K562 (cell line): ENCODE measurements around the gene LYPD6B. TPM values are rescaled to one million over a fixed set of nuclear protein-coding genes. Genes with fewer than 3 reads are reported as not detected.

Source experiments
- ATAC-seq: fragments of 200-7000 bp; cut with Tn5 transposase; 3 replicates; pipeline ENCODE4 v1.9.1; 2020; ENCODE audit warnings: moderate library complexity
- BruUV-seq: library from RNA; stranded (reverse); fragments of 400-500 nt; replicated peaks from 2 replicates; lab custom pipeline; 2021; lab: Mats Ljungman, UMichigan
- CTCF ChIA-PET: fragments of 300-600 bp; formaldehyde crosslinking; extraction: SDS; loops from one replicate; lab custom pipeline; 2021; ENCODE audit warnings: low intra/inter-chr PET ratio; lab: Yijun Ruan, JAX
- POLR2A ChIA-PET: fragments of 300-600, 350-650 bp; sonication (Branson Sonifier 250); formaldehyde crosslinking; extraction: SDS; loops from one replicate; lab custom pipeline; 2021; ENCODE audit warnings: antibody characterized with exemption, inconsistent platforms; lab: Yijun Ruan, JAX
- DNase-seq, 4 experiments: peaks; one replicate each; pipeline versions ENCODE4 v3.0.0 to v3.0.0-alpha.2; 2011 to 2018; ENCODE audit warnings: low spot score in 3 of 4, mixed read lengths in 3 of 4; ENCODE audit errors: extremely low read depth in 1 of 4
- FAIRE-seq: peaks from 2 replicates; lab custom pipeline; 2011; peaks lifted over from hg19 to GRCh38; lab: Jason Lieb, UNC
- H2AFZ ChIP-seq: 2 replicates; pipeline ENCODE4 v1.6.0; 2011; ENCODE audit warnings: low read depth, low read length, control low read depth, inconsistent platforms
- H3K27ac ChIP-seq: fragments of 200-600 bp; 3 replicates; pipeline ENCODE4 v1.8.0; 2011; ENCODE audit warnings: low read depth, mild to moderate bottlenecking, control low read depth, inconsistent platforms, low read length, moderate library complexity, mixed read lengths; ENCODE audit errors: extremely low read depth
- H3K27me3 ChIP-seq, 2 experiments: fragments of 300-600 bp in 1 of 2; 2 replicates in 1 of 2; 3 replicates in 1 of 2; pipeline versions ENCODE4 v1.6.0 to v1.8.0; 2011; ENCODE audit warnings: inconsistent platforms in 2 of 2, low read length in 2 of 2, mild to moderate bottlenecking in 1 of 2, mixed read lengths in 1 of 2, moderate library complexity in 1 of 2; ENCODE audit not compliant: control insufficient read depth in 2 of 2, insufficient read depth in 2 of 2
- H3K36me3 ChIP-seq: fragments of 300-600 bp; 3 replicates; pipeline ENCODE4 v1.8.0; 2011; ENCODE audit warnings: mild to moderate bottlenecking, low read length, inconsistent platforms; ENCODE audit not compliant: control insufficient read depth, insufficient read depth
- H3K4me1 ChIP-seq, 2 experiments: fragments of 200-600 bp in 1 of 2; replicated peaks in 1 of 2; 2 replicates in 1 of 2; 3 replicates in 1 of 2; pipeline versions ENCODE4 v1.5.1 to v1.8.0; 2011; ENCODE audit warnings: inconsistent platforms in 2 of 2, low read length in 2 of 2, mild to moderate bottlenecking in 1 of 2, mixed read lengths in 1 of 2, moderate library complexity in 1 of 2; ENCODE audit not compliant: control insufficient read depth in 2 of 2, insufficient read depth in 2 of 2
- H3K4me2 ChIP-seq: 2 replicates; pipeline ENCODE4 v1.6.1; 2011; ENCODE audit warnings: low read length, control low read depth, inconsistent platforms, mixed read lengths; ENCODE audit not compliant: insufficient read depth
- H3K4me3 ChIP-seq: fragments of 200-600 bp; sonication (generic), shearing (Covaris generic); 2 replicates; pipeline ENCODE4 v1.5.1; 2016; ENCODE audit warnings: control low read depth, inconsistent platforms
- H3K79me2 ChIP-seq: fragments of 200-600 bp; 3 replicates; pipeline ENCODE4 v1.8.0; 2011; ENCODE audit warnings: low read length, inconsistent platforms; ENCODE audit not compliant: control insufficient read depth, insufficient read depth
- H3K9ac ChIP-seq, 2 experiments: 2 replicates each; pipeline versions ENCODE4 v1.6.0 to v1.6.1; 2011; ENCODE audit warnings: low read depth in 2 of 2, low read length in 2 of 2, control low read depth in 1 of 2, inconsistent platforms in 1 of 2, mild to moderate bottlenecking in 1 of 2, mixed read lengths in 1 of 2; ENCODE audit not compliant: insufficient read depth in 1 of 2
- H3K9me1 ChIP-seq: one replicate; pipeline ENCODE4 v1.6.0; 2011; ENCODE audit warnings: inconsistent platforms, mild to moderate bottlenecking, low read length, moderate library complexity; ENCODE audit not compliant: control insufficient read depth, insufficient read depth
- H3K9me3 ChIP-seq: replicated peaks from 2 replicates; pipeline ENCODE4 v1.5.1; 2011; ENCODE audit warnings: low read depth, low read length, inconsistent platforms; ENCODE audit not compliant: control insufficient read depth, insufficient read depth
- H4K20me1 ChIP-seq: replicated peaks from 2 replicates; pipeline ENCODE4 v1.6.1; 2011; ENCODE audit warnings: low read length, inconsistent platforms, mixed read lengths; ENCODE audit not compliant: control insufficient read depth, insufficient read depth
- NCOA2 ChIP-seq, 2 experiments: fragments of 450-650 bp; IDR thresholded peaks; 2 replicates each; pipeline ENCODE4 v1.6.1; 2018; ENCODE audit warnings: mild to moderate bottlenecking in 2 of 2, moderate library complexity in 1 of 2; ENCODE audit not compliant: partially characterized antibody in 2 of 2
- SIX5 ChIP-seq, 2 experiments: IDR thresholded peaks; 2 replicates each; pipeline ENCODE4 v1.6.1; 2011; ENCODE audit warnings: low read length in 2 of 2, borderline replicate concordance in 1 of 2, low read depth in 1 of 2, mild to moderate bottlenecking in 1 of 2, moderate library complexity in 1 of 2; ENCODE audit not compliant: insufficient read depth in 1 of 2
- SRSF3 ChIP-seq: fragments of 200-400 bp; formaldehyde crosslinking; IDR thresholded peaks from 2 replicates; pipeline ENCODE4 v1.6.1; 2016; ENCODE audit warnings: mild to moderate bottlenecking, low read length, moderate library complexity; ENCODE audit not compliant: insufficient read depth
- U2AF1 ChIP-seq: fragments of 200-400 bp; formaldehyde crosslinking; optimal IDR thresholded peaks from 2 replicates; pipeline ENCODE3; 2017; ENCODE audit warnings: mild to moderate bottlenecking, low read depth, low read length, moderate library complexity
- ZBTB7A ChIP-seq: IDR thresholded peaks from 2 replicates; pipeline ENCODE4 v1.6.1; 2011; ENCODE audit warnings: low read depth, mild to moderate bottlenecking, low read length, moderate library complexity, borderline replicate concordance; ENCODE audit not compliant: control insufficient read depth
- ZNF253 ChIP-seq: fragments of 250-450 bp; sonication (Bioruptor Pico); conservative IDR thresholded peaks from 2 replicates; pipeline ENCODE4 v1.6.1; 2021; ENCODE audit warnings: mild to moderate bottlenecking
- ZNF444 ChIP-seq: fragments of 250-450 bp; sonication (Bioruptor Pico); IDR thresholded peaks from 2 replicates; pipeline ENCODE4 v1.4.0; 2020; ENCODE audit warnings: mild to moderate bottlenecking, moderate library complexity
- WGBS: fragments of 100-300 bp; shearing (Covaris generic); methylation state at CpG from one replicate; pipeline ENCODE4 v1.1.6; 2016; ENCODE audit warnings: low coverage, mixed read lengths; ENCODE audit not compliant: insufficient coverage; ENCODE audit errors: missing lambda C conversion rate; 5-methylcytosine and 5-hydroxymethylcytosine counted together
- in situ Hi-C: fragments of 300-500 bp; cut with MboI; formaldehyde crosslinking; loops from 4 replicates; pipeline ENCODE4 v1.15.0; 2018; ENCODE audit warnings: inconsistent platforms, mixed read lengths
- intact Hi-C: fragments of 100-400 bp; cut with micrococcal nuclease; formaldehyde crosslinking; loops from 2 replicates; pipeline ENCODE4 v1.14.2; 2022
- polyA plus RNA-seq, 8 experiments: library from polyadenylated mRNA; depleted of rRNA in 4 of 8; stranded (reverse) in 5 of 8; unstranded in 3 of 8; fragments of >200 nt; fragmentation: Nextera tagmentation in 2 of 8; fragmentation: Illumina TruSeq in 1 of 8; extraction: Ambion mirVana in 2 of 8; extraction: Trizol in 1 of 8; gene quantifications; 2 replicates each; pipeline versions ENCODE4 v1.2.1 to v1.2.3, GENCODE V29; 2011 to 2014; ENCODE audit warnings: inconsistent platforms in 1 of 8, missing spikeins in 1 of 8
- total RNA-seq, 7 experiments: library from RNA; depleted of rRNA in 6 of 7; stranded (reverse); fragments of >200 nt in 6 of 7; fragmentation: Illumina TruSeq in 2 of 7; extraction: Trizol in 2 of 7; gene quantifications; 2 replicates each; pipeline versions ENCODE4 v1.2.1 to v1.2.3, GENCODE V29; 2011 to 2021; ENCODE audit warnings: low replicate concordance in 1 of 7
- TF ChIP-seq, protein P1 (sequence below), 3 experiments: IDR thresholded peaks in 2 of 3; conservative IDR thresholded peaks in 1 of 3; 2 replicates each; pipeline ENCODE4 v1.5.1; 2011 to 2012; ENCODE audit warnings: low read length in 3 of 3, mild to moderate bottlenecking in 3 of 3, control low read depth in 2 of 3, improper control_type of control experiment in 1 of 3, inconsistent platforms in 1 of 3, low read depth in 1 of 3, mixed read lengths in 1 of 3, moderate library complexity in 1 of 3; ENCODE audit not compliant: insufficient read depth in 2 of 3
- TF ChIP-seq, protein P2 (sequence below): fragments of 450-650 bp; IDR thresholded peaks from 2 replicates; pipeline ENCODE4 v1.6.1; 2016; ENCODE audit warnings: low read depth, mild to moderate bottlenecking, moderate library complexity

Gene LYPD6B
- total and polyA plus RNA-seq, 9 of the 15 experiments (the other 6 are each of a cell fraction or from before 2014, with no cell fraction given): not detected

DNA sequence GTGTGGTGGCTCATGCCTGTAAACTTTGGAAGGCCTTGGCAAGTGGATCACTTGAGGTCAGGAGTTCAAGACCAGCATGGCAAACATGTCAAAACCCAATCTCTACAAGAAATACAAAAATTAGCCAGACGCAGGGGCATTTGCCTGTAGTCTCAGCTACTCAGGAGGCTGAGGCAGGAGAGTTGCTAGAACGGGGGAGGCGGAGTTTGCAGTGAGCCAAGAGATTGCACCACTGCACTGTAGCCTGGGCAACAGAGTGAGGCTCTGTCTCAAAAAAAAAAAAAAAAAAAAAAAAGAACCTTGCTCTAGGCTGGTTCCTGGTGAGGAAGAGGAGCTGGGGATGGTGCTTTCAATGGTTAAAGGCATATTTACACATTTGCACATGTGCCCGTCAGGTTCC, 129.4 kb downstream of the LYPD6B start:
- H3K27ac ChIP-seq: no peak overlapping the region
- no peak overlapping the region for H3K9ac ChIP-seq
- DNase-seq (no peak), ATAC-seq (no peak), FAIRE-seq (no peak)
- POLR2A ChIA-PET: interaction anchor here (0.9 kb wide), 1 partner anchor 9 kb away, joined by 4 read pairs; no protein-coding TSS in a partner anchor
- no peak overlapping the region for H2AFZ ChIP-seq
- no peaks in the 10 kb centered on the region for H3K36me3 ChIP-seq
- no peaks in the 10 kb centered on the region for H3K27me3 ChIP-seq
- H3K9me3 ChIP-seq: no peaks in the 10 kb centered on the region
- no peaks in the 10 kb centered on the region for H3K9me1 ChIP-seq
- H3K4me1 ChIP-seq: no peaks in the 10 kb centered on the region
- no peaks in the 10 kb centered on the region for H3K79me2 ChIP-seq
- no TSS peak for BruUV-seq
- CTCF ChIA-PET: no interaction called here
- in situ Hi-C loops (no loop called here), intact Hi-C loops (no loop called here)
- 2% methylated on average over 4 of the region's 4 CpGs for WGBS
- no peak for TF ChIP-seq SRSF3
- no peak for TF ChIP-seq SIX5 (IDR thresholded peaks at IDR 0.05; ENCODE audit: borderline replicate concordance in 1 of 2, insufficient read depth in 1 of 2, low read depth in 1 of 2, low read length in 2 of 2)
- no peak for TF ChIP-seq NCOA2 (IDR thresholded peaks at IDR 0.05; ENCODE audit: partially characterized antibody in 2 of 2)
- no peak for TF ChIP-seq ZNF444 (CRISPR knock-in tag)
- TF ChIP-seq ZBTB7A: no peak
- TF ChIP-seq ZNF253 (CRISPR knock-in tag): no peak
- TF ChIP-seq, protein P1, sequence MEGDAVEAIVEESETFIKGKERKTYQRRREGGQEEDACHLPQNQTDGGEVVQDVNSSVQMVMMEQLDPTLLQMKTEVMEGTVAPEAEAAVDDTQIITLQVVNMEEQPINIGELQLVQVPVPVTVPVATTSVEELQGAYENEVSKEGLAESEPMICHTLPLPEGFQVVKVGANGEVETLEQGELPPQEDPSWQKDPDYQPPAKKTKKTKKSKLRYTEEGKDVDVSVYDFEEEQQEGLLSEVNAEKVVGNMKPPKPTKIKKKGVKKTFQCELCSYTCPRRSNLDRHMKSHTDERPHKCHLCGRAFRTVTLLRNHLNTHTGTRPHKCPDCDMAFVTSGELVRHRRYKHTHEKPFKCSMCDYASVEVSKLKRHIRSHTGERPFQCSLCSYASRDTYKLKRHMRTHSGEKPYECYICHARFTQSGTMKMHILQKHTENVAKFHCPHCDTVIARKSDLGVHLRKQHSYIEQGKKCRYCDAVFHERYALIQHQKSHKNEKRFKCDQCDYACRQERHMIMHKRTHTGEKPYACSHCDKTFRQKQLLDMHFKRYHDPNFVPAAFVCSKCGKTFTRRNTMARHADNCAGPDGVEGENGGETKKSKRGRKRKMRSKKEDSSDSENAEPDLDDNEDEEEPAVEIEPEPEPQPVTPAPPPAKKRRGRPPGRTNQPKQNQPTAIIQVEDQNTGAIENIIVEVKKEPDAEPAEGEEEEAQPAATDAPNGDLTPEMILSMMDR (IDR thresholded peaks at IDR 0.05 in 2 of 3, conservative IDR thresholded peaks at IDR 0.05 in 1 of 3; ENCODE audit: insufficient read depth in 2 of 3, low read depth in 1 of 3, low read length in 3 of 3): no peak
- TF ChIP-seq U2AF1: no peak
- TF ChIP-seq, protein P2, sequence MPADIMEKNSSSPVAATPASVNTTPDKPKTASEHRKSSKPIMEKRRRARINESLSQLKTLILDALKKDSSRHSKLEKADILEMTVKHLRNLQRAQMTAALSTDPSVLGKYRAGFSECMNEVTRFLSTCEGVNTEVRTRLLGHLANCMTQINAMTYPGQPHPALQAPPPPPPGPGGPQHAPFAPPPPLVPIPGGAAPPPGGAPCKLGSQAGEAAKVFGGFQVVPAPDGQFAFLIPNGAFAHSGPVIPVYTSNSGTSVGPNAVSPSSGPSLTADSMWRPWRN: no peak
- no peaks in the 10 kb centered on the region for H4K20me1 ChIP-seq
- no peak overlapping the region for H3K4me3 ChIP-seq
- no peak overlapping the region for H3K4me2 ChIP-seq
